ENCODE data around the gene BIRC7.
"Not testable (repeated sequence)": the region's sequence is repeated elsewhere in the genome, so short reads cannot be mapped to it uniquely, and the experiment has no call there.

Gene BIRC7

GRCh38 chr20:63249891-63250290, 14.2 kb downstream of the BIRC7 start:
- DNase-seq: no peak

GRCh38 chr20:63251350-63251749, 15.6 kb downstream of the BIRC7 start:
- DNase-seq: not testable (repeated sequence)

DNA sequence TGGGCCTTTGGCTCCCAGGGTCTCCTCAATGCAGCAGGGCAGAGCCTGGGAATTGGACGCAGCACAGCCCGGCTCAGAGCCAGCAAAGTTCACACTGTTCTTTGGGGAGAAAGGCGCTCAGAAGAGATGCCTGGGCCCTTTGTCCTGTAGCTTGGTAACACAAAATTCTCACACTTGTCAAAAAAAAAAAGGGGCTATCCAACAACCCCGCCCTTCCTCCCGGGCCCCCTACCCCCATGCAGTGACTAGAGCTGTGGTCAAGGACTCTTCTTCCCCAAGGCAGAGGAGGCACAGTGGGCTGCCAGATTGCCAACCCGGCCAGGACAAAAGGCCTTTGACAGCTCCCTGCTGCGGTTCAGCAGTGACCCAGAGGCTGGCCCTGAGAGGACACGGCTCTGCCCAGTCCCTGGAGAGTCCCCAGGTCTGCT, 16.6 kb downstream of the BIRC7 start:
- no peak for DNase-seq

DNA sequence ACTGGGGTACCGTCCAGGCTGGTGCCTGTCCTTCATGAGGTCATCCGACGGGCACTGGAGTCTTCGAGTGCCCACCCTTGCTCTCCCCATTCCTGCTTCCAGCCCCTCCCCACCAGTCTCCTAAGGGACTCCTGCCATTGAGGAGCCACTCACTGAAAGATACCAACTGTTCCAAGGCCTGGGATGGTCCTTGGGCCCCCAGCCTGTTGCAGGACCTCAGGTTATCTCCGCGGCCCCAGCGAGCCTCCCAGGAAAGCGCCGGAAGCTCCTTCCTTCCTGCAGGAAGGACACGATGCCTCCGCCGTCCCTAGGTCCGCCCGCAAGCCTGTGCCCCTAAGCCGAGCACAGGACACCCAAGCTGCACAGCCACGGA, 17.3 kb downstream of the BIRC7 start:
- DNase-seq: no peak

DNA sequence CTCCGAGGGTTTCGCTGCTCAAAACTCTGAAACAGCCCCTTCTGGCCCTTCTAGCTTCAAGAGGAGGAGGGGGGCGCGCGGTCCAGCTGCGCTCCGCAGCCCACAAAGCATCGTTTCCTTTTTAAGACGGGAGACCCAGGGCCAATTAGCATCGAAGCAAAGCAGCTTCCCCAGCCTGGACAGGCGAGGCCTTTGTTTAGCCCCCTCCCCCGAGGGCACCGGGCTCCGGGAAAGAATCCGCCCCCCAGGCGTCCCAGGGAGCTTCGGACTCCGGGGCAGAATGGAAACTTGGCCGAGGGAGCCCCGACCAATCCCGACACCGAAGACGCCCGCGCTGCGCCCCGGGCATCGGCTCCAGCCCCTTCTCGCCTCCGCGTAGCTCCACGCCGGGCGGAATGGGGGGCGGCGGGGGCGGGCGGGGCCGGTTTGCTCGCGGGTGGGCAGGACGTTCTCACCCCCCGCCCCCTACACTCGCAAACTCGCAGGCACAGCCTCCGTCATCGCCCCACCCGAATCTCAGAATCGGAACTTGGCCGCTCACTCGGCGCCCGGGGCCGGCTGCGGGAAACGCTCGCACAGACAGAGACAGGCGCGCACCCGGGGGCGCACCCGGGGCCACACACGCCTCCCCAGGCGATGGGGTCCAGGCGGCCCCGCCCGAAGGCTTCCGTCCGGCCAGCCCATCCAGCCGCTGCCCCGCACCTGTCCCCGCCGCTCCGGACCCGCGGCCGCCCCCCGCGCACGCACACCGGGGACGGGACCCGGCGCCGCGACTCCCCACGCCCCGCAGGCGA, 17.9 kb downstream of the BIRC7 start:
- DNase-seq: no peak

GRCh38 chr20:63254232-63254605, 18.5 kb downstream of the BIRC7 start, which contains the start of gene NKAIN4:
Gene NKAIN4 (minus strand): TSS chr20:63254463. CDS start chr20:63254450, 13 bp downstream.
- no peak for DNase-seq

DNA sequence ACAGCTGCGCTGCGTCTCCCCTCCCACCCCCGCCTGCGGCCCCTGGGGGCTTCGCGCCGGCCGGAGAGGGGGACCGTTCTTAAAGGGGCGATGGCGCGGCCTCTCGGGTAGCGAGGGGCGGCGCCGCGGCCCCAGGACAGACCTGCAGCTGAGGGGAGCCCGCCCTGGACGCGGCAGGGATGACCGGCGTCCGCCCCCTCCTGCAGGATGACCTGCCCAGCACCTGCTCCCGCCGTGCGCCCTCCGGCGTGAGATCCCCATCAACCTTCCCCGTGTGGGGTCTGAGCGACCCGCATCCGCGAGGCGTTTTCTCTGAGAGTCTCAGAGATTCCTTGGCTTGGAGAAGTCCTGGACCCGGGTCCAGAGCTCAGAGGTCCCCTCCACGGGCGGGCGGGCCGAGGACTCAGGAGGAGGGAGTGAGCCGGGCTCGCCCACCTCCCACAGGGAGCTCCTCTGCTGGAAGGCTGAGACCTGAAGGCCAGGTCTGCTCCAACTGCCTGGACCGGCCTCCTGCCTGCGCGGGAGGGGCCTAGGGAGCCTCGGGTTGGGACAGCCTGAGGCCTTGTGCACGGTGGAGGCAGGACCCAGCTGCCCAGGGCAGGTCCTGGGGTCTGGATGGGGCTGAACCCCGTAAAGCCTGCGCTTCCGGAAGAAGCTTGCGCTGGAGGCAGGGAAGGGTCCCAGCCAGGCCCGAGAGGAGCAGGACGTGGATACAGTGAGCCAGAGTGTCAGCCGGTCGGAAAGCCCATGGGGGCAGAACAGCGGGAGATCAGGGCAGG, 19.1 kb downstream of the BIRC7 start:
- DNase-seq: no peak

GRCh38 chr20:63255931-63256704, 20.4 kb downstream of the BIRC7 start:
- DNase-seq: no peak

- DNase-seq: no peak
Measured at GRCh38 chr20:63256954-63257353, 21.2 kb downstream of the BIRC7 start.

GRCh38 chr20:63257629-63258028, 21.9 kb downstream of the BIRC7 start:
- DNase-seq: no peak

- DNase-seq: no peak
Measured at GRCh38 chr20:63258781-63259180, 23.1 kb downstream of the BIRC7 start.

DNA sequence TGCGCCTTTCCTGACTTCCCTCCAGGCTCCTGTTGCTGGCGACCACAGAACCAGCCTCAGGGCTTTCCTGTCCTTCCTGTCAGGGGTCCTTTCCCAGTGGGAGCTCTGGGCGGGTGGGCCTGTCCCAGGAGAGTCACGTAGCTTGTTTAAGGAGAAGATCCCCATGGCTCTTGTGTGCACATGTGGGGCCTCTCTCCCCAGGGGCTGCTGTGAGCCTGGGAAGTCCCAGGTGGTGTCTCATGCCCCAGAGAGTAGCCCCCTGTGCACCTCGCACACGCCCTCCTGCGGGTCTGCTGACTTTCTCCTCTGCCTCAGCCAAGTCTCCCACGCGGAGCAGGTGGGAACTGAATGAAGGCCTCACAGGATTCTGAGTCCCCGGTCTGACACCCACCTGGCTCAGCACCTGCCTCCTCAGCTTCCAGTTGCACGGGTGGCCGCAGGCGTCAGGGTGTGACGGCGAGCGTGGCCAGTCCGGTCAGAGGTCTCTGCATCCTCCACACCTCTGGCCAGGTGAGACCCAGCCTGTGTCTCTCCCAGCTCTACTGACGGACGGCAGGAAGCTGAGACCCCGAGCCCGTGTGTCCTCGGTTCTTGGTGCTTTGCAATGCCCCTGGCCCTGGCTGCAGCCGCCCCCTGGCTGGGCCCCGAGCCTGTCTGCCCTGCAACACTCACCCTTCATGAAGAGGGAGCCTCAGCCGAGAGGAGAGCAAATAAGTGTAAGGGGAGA, 24.2 kb downstream of the BIRC7 start:
- DNase-seq: no peak

- no peak for DNase-seq
Measured at GRCh38 chr20:63260521-63260920, 24.8 kb downstream of the BIRC7 start.

DNA sequence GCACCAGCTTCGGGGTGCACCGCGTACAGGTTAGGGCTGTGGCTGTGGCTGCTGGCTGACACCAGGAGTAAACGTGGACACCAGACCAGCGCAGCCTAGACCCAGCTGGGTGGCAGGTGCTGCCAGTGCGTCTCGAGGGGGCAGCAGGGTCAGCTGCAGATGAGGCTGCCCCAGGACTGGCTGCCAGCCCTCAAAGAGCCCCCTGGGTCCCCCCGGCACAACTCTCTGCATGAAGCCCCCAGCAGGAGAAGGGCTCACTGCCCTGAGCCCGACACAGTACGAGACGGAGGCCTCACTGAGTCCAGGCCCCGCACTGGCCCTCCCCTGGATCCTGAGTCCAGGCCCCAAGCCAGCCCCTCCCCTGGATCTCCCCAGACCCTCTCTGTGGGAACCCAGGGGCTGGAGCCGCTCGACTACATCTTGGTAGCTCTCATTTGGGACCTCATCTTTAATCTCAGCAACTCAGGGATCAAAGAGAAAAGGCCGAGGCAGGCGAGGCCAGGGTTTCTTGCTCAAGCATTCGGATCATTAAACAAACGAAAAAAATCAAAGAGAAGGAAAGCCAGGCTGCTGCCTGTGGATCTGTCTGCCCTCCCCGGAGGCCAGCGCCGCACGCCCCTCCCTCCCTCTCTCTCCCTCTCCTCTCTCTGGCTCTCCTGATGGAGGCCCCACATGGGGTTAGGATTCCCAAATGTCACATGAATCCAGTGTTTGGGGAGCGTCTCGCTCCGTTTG, 25.5 kb downstream of the BIRC7 start:
- DNase-seq: no peak

- DNase-seq: no peak
Measured at GRCh38 chr20:63261795-63262528, 26.3 kb downstream of the BIRC7 start.

GRCh38 chr20:63262836-63263235, 27.1 kb downstream of the BIRC7 start:
- DNase-seq: no peak

DNA sequence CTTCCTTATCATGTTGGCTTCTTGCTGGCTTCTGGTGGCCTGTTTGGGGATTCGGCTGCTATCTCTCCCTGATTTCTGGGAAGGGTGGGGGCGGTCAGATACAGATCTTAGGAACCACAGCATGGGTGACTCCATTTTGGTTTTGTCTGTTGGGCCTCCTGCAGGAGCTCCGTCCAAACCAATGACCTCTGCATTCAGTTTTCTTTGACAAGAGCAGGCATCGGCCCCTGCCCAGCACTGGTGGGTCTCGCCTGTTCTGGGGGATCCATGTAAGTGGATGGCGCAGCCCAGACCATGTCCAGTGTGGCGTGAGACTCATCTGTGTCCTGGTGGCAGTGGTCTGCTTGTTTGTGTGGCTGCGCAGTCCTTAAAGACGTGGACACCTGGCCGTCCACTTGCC, 28.3 kb downstream of the BIRC7 start:
- no peak for DNase-seq

DNA sequence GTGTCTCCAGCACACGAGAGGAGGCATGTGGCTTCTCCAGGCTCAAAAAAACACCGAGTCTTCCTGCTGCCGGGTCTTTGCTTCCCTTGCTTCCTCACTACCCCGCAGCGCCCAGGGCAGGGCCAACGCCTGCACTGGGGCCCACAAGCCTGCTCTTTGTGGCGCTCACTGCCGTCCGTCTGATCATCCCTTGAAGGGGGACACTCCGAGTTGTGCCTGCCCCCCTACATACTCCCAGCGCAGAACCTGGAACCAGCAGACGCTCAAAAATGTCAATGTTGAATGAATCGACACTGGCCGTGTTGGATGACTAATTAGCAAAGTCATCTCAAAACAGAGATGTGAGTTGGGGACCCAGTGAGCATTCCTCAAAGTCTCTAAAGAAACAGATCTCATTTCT, 28.8 kb downstream of the BIRC7 start:
- DNase-seq: no peak

DNA sequence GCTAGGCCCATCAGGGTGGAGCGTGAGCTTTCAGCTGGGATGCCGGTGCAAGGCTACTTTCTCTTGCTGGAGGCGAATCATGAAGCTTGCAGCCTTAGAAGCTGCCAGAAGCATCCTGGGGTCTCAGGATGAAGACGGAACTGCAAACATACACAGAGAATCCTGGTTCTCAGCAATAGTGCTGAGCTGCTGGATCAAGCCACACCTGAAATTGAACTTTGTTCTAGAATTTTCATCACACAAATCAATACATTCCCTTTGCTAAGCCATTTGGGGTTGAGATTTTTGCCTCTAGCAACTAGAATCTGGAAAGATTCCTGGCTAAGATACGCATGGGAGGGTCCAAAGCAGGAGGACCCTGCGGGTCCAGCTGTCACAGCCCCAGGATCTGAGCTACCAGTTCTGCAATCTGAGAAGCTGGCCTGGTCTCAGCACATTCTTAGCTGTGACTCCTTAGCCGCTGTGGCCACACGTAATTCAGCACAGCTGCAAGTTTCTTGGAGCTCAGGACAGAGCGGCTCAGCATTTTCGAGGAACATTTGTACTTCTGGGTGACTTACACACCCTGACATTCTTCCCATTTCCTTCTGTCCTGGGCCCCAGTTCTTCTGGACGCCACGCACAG, 30.3 kb downstream of the BIRC7 start:
- no peak for DNase-seq

GRCh38 chr20:63267691-63268090, 32.0 kb downstream of the BIRC7 start:
- DNase-seq: no peak

- DNase-seq: no peak
Measured at GRCh38 chr20:63268256-63268655, 32.6 kb downstream of the BIRC7 start.
